Suprapubic skin (tissue), 4 donors: ENCODE measurements around the gene USP6NL. TPM values are rescaled to one million over a fixed set of nuclear protein-coding genes. Genes with fewer than 3 reads are reported as not detected.
A peak's percentile ranks its signal among the peaks of the same experiment; 100 is the strongest.

Experiments used
- DNase-seq, 2 donors: peaks; one replicate each; pipeline ENCODE4 v3.0.0-alpha.2; 2019; ENCODE audit warnings: low spot score in 2 of 2
- H3K27ac ChIP-seq: fragments of 200-600 bp; sonication (generic); one replicate; pipeline ENCODE4 v1.5.1; 2019
- H3K27me3 ChIP-seq: fragments of 200-600 bp; sonication (generic); one replicate; pipeline ENCODE4 v1.5.1; 2019
- H3K36me3 ChIP-seq: fragments of 200-600 bp; sonication (generic); one replicate; pipeline ENCODE4 v1.5.1; 2019
- H3K4me1 ChIP-seq: fragments of 200-600 bp; sonication (generic); one replicate; pipeline ENCODE4 v1.5.1; 2019
- H3K4me3 ChIP-seq: fragments of 200-600 bp; sonication (generic); one replicate; pipeline ENCODE4 v1.5.1; 2019; ENCODE audit warnings: mild to moderate bottlenecking
- H3K9me3 ChIP-seq: fragments of 200-600 bp; sonication (generic); one replicate; pipeline ENCODE4 v1.5.1; 2019
- CTCF ChIP-seq, 2 donors: fragments of 200-600 bp in 1 of 2; fragments of 450-650 bp in 1 of 2; sonication (generic) in 1 of 2; IDR thresholded peaks; one replicate each; pipeline ENCODE4 v1.5.1; 2016 to 2019; ENCODE audit warnings: antibody characterized with exemption in 2 of 2, mild to moderate bottlenecking in 1 of 2, moderate library complexity in 1 of 2
- EP300 ChIP-seq: sonication (generic); formaldehyde crosslinking; IDR thresholded peaks from one replicate; pipeline ENCODE4 v1.6.1; 2017; ENCODE audit warnings: antibody characterized with exemption
- POLR2A ChIP-seq, 2 donors: fragments of 450-650 bp; IDR thresholded peaks; one replicate each; pipeline ENCODE4 v1.6.1; 2017; ENCODE audit warnings: antibody characterized with exemption in 2 of 2, mild to moderate bottlenecking in 2 of 2, moderate library complexity in 2 of 2
- POLR2AphosphoS5 ChIP-seq, 3 donors: sonication (generic); formaldehyde crosslinking; IDR thresholded peaks; one replicate each; pipeline ENCODE4 v1.6.1; 2017; ENCODE audit warnings: antibody characterized with exemption in 3 of 3
- WGBS: methylation state at CpG from one replicate; pipeline ENCODE4 v1.1.5; 2018; 5-methylcytosine and 5-hydroxymethylcytosine counted together
- total RNA-seq, 4 donors: library from RNA; depleted of rRNA; stranded (reverse); fragments of >200 nt; gene quantifications; one replicate each; pipeline ENCODE4 v1.1.0, GENCODE V29; 2016

USP6NL gene
- total RNA-seq, 4 donors from 2014 or later, result 23.2 to 33.8 (median 27.7) TPM

GRCh38 chr10:11431216-11431555 is 180.3 kb downstream of the USP6NL start:
- Histone ChIP-seq H3K36me3 (no peaks in the 10 kb centered on the region), H3K4me1 (no peaks in the 10 kb centered on the region), H3K27me3 (peaks cover 4% of the 10 kb centered on the region), H3K4me3 (no peak overlapping the region), H3K27ac (no peak overlapping the region), H3K9me3 (peaks cover 3% of the 10 kb centered on the region)
- peak in 1 of 2 donors; percentile 35 for DNase-seq
- no peak for TF ChIP-seq POLR2A (IDR thresholded peaks at IDR 0.05)
- TF ChIP-seq CTCF (IDR thresholded peaks at IDR 0.05), result no peak
- no peak for TF ChIP-seq EP300
- TF ChIP-seq POLR2AphosphoS5 (IDR thresholded peaks at IDR 0.05), result no peak
- WGBS, result 78% methylated on average over 4 of the region's 4 CpGs

GRCh38 chr10:11430421-11431215 is 180.8 kb downstream of the USP6NL start:
- TF ChIP-seq EP300 (no peak), POLR2AphosphoS5 (IDR thresholded peaks at IDR 0.05) (no peak)
- Histone ChIP-seq H3K27me3 (peaks cover 2% of the 10 kb centered on the region), H3K27ac (no peak overlapping the region), H3K4me1 (no peaks in the 10 kb centered on the region), H3K36me3 (no peaks in the 10 kb centered on the region), H3K4me3 (no peak overlapping the region), H3K9me3 (peaks cover 3% of the 10 kb centered on the region)
- peak in 1 of 2 donors; percentile 63 for DNase-seq
- 78% methylated on average over 17 of the region's 23 CpGs for WGBS

GRCh38 chr10:11429439-11430052 is 181.9 kb downstream of the USP6NL start:
- Histone ChIP-seq H3K9me3 (peaks cover 3% of the 10 kb centered on the region), H3K27me3 (no peaks in the 10 kb centered on the region), H3K4me3 (no peak overlapping the region), H3K27ac (no peak overlapping the region), H3K36me3 (no peaks in the 10 kb centered on the region), H3K4me1 (no peaks in the 10 kb centered on the region)
- TF ChIP-seq CTCF (IDR thresholded peaks at IDR 0.05), result no peak
- DNase-seq, result peak in 1 of 2 donors; percentile 29
- 85% methylated on average over 8 of the region's 8 CpGs for WGBS

- H3K4me3 ChIP-seq, result no peak overlapping the region
- WGBS, result 77% methylated on average over 2 of the region's 2 CpGs
- no peak overlapping the region for H3K27ac ChIP-seq
- no peaks in the 10 kb centered on the region for H3K4me1 ChIP-seq
- DNase-seq, result peak in 1 of 2 donors; percentile 2
- TF ChIP-seq EP300 (no peak), POLR2AphosphoS5 (IDR thresholded peaks at IDR 0.05) (no peak), CTCF (IDR thresholded peaks at IDR 0.05) (no peak), POLR2A (IDR thresholded peaks at IDR 0.05) (no peak)
- H3K36me3 ChIP-seq, result no peaks in the 10 kb centered on the region
- peaks cover 3% of the 10 kb centered on the region for H3K9me3 ChIP-seq
- H3K27me3 ChIP-seq, result no peaks in the 10 kb centered on the region
These were observed 185.8 kb downstream of the USP6NL start for GRCh38 chr10:11425676-11426075.

GRCh38 chr10:11425296-11425610 is 186.2 kb downstream of the USP6NL start:
- no peak overlapping the region for H3K27ac ChIP-seq
- H3K9me3 ChIP-seq, result peaks cover 3% of the 10 kb centered on the region
- TF ChIP-seq CTCF (IDR thresholded peaks at IDR 0.05) (no peak), EP300 (no peak), POLR2AphosphoS5 (IDR thresholded peaks at IDR 0.05) (no peak), POLR2A (IDR thresholded peaks at IDR 0.05) (no peak)
- DNase-seq, result peak in 1 of 2 donors; percentile 8
- no peaks in the 10 kb centered on the region for H3K27me3 ChIP-seq
- H3K36me3 ChIP-seq, result no peaks in the 10 kb centered on the region
- H3K4me3 ChIP-seq, result no peak overlapping the region
- H3K4me1 ChIP-seq, result no peaks in the 10 kb centered on the region
- 94% methylated on average over 3 of the region's 3 CpGs for WGBS
